PC-9 (cell line): ENCODE results near the gene KRT31. TPM values are rescaled to one million over a fixed set of nuclear protein-coding genes. Genes with fewer than 3 reads are reported as not detected.

ENCODE experiments used
- BruUV-seq: library from RNA; stranded (reverse); fragments of 400-500 nt; replicated peaks from 2 replicates; lab custom pipeline; 2021; lab: Mats Ljungman, UMichigan
- CTCF ChIA-PET: fragments of 300-600 bp; sonication (Branson Sonifier 250); formaldehyde crosslinking; loops from one replicate; lab custom pipeline; 2022; ENCODE audit warnings: antibody characterized with exemption; lab: Charles Lee
- POLR2A ChIA-PET: fragments of 300-600 bp; sonication (Branson Sonifier 250); formaldehyde crosslinking; loops from one replicate; lab custom pipeline; 2022; ENCODE audit warnings: antibody characterized with exemption; ENCODE audit not compliant: unreplicated experiment; lab: Charles Lee
- DNase-seq, 2 experiments: peaks; one replicate each; pipeline versions ENCODE4 v3.0.0 to v3.0.0-alpha.2; 2015 to 2022; ENCODE audit warnings: mixed read lengths in 1 of 2
- H2AFZ ChIP-seq: fragments of 200-600 bp; sonication (generic); 2 replicates; pipeline ENCODE4 v1.8.1; 2017; ENCODE audit warnings: antibody characterized with exemption
- H3F3A ChIP-seq: fragments of 200-600 bp; sonication (generic); 2 replicates; pipeline ENCODE4 v1.8.1; 2017; ENCODE audit warnings: antibody characterized with exemption, mild to moderate bottlenecking, low read depth; ENCODE audit not compliant: insufficient read depth
- H3K27ac ChIP-seq: fragments of 200-600 bp; sonication (generic); 2 replicates; pipeline ENCODE4 v1.6.1; 2016; ENCODE audit warnings: mixed run types
- H3K27me3 ChIP-seq: fragments of 200-600 bp; sonication (generic); 2 replicates; pipeline ENCODE4 v1.6.1; 2016; ENCODE audit warnings: low read depth, mixed run types; ENCODE audit not compliant: insufficient read depth
- H3K36me3 ChIP-seq: fragments of 200-600 bp; sonication (generic); 2 replicates; pipeline ENCODE4 v1.6.1; 2016; ENCODE audit warnings: low read depth, mixed run types
- H3K4me1 ChIP-seq: fragments of 200-600 bp; sonication (generic); replicated peaks from 2 replicates; pipeline ENCODE4 v1.6.1; 2016; ENCODE audit warnings: mixed run types; ENCODE audit not compliant: insufficient read depth
- H3K4me2 ChIP-seq: fragments of 200-600 bp; sonication (generic); 2 replicates; pipeline ENCODE4 v1.6.1; 2017; ENCODE audit warnings: mixed run types
- H3K4me3 ChIP-seq: fragments of 200-600 bp; sonication (generic); 2 replicates; pipeline ENCODE4 v1.6.1; 2016; ENCODE audit warnings: mixed run types
- H3K79me2 ChIP-seq: fragments of 200-600 bp; sonication (generic); 2 replicates; pipeline ENCODE4 v1.6.1; 2017; ENCODE audit warnings: low read depth, mixed run types
- H3K9me2 ChIP-seq: fragments of 200-600 bp; sonication (generic); 2 replicates; pipeline ENCODE4 v1.8.1; 2017; ENCODE audit warnings: mild to moderate bottlenecking; ENCODE audit not compliant: insufficient read depth
- H3K9me3 ChIP-seq: fragments of 200-600 bp; sonication (generic); 2 replicates; pipeline ENCODE4 v1.8.1; 2016; ENCODE audit warnings: low read depth; ENCODE audit not compliant: insufficient read depth
- H4K20me1 ChIP-seq: fragments of 200-600 bp; sonication (generic); 2 replicates; pipeline ENCODE4 v1.8.1; 2017; ENCODE audit not compliant: insufficient read depth
- CTCF ChIP-seq: fragments of 200-600 bp; sonication (generic); conservative IDR thresholded peaks from 2 replicates; pipeline ENCODE4 v1.6.1; 2017; ENCODE audit warnings: mixed run types, antibody characterized with exemption, mild to moderate bottlenecking, moderate library complexity
- EZH2 ChIP-seq: fragments of 200-600 bp; sonication (generic); IDR thresholded peaks from 2 replicates; pipeline ENCODE4 v1.8.0; 2017; ENCODE audit warnings: antibody characterized with exemption, low read depth
- intact Hi-C: fragments of 100-400 bp; cut with micrococcal nuclease; formaldehyde crosslinking; loops from one replicate; pipeline ENCODE4 v1.10.0; 2022; ENCODE audit not compliant: unreplicated experiment
- total RNA-seq: library from RNA; stranded (reverse); gene quantifications from 2 replicates; pipeline ENCODE4 v1.2.3, GENCODE V29; 2021

KRT31 gene
- total RNA-seq, 1 experiment from 2014 or later: not detected

GRCh38 chr17:41413982-41414381 is 16.6 kb upstream of the KRT31 start:
- TF ChIP-seq EZH2: no peak
- TF ChIP-seq CTCF: no peak
- no peak overlapping the region for H2AFZ ChIP-seq
- intact Hi-C loops: no loop called here
- BruUV-seq: no TSS peak
- H3F3A ChIP-seq: peaks cover 33% of the 10 kb centered on the region
- H3K36me3 ChIP-seq: no peaks in the 10 kb centered on the region
- CTCF ChIA-PET: no interaction called here
- no peaks in the 10 kb centered on the region for H3K9me2 ChIP-seq
- no peak overlapping the region for H3K4me3 ChIP-seq
- no peaks in the 10 kb centered on the region for H3K9me3 ChIP-seq
- no peaks in the 10 kb centered on the region for H3K79me2 ChIP-seq
- H3K4me2 ChIP-seq: no peak overlapping the region
- H3K4me1 ChIP-seq: peaks cover 48% of the 10 kb centered on the region
- DNase-seq: no peak
- POLR2A ChIA-PET: no interaction called here
- no peaks in the 10 kb centered on the region for H3K27me3 ChIP-seq
- H3K27ac ChIP-seq: no peak overlapping the region
- no peaks in the 10 kb centered on the region for H4K20me1 ChIP-seq

DNA sequence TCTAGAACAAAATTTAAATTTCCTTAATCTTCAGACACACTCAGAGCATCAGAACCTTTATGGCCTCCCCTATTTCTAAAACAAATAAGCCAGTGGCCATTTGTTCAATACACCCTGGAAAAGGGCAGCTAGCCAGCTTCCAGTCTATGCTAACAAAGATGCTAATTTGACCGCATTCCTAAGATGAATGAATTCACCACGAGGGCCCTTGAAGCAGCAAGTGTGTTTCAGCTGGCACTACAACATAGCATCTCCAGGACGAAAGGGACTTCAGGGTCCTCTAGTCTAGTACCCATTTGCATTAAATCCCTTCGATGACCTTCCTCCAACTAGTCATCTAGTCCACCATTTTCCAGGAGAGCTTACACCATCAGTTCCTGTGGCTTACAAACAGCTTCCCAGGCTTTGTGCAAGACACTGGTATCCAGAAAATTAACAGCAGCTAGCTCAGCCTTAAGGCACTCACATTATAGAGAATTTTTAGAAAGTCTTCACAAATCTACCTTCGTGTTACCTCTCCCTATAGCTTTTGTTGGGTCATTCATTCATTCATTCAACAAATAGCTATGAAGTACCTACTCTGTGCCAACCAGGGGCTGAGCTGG is 16.0 kb upstream of the KRT31 start:
- Histone ChIP-seq H3F3A (peaks cover 28% of the 10 kb centered on the region), H3K9me3 (no peaks in the 10 kb centered on the region), H3K4me2 (no peak overlapping the region), H3K9me2 (no peaks in the 10 kb centered on the region), H3K79me2 (no peaks in the 10 kb centered on the region), H3K4me1 (peaks cover 42% of the 10 kb centered on the region), H4K20me1 (no peaks in the 10 kb centered on the region), H3K36me3 (no peaks in the 10 kb centered on the region), H3K27me3 (no peaks in the 10 kb centered on the region), H3K27ac (no peak overlapping the region), H2AFZ (no peak overlapping the region), H3K4me3 (no peak overlapping the region)
- intact Hi-C loops: no loop called here
- ChIA-PET POLR2A (no interaction called here), CTCF (no interaction called here)
- TF ChIP-seq EZH2 (no peak), CTCF (no peak)
- no peak for DNase-seq
- BruUV-seq: no TSS peak

DNA sequence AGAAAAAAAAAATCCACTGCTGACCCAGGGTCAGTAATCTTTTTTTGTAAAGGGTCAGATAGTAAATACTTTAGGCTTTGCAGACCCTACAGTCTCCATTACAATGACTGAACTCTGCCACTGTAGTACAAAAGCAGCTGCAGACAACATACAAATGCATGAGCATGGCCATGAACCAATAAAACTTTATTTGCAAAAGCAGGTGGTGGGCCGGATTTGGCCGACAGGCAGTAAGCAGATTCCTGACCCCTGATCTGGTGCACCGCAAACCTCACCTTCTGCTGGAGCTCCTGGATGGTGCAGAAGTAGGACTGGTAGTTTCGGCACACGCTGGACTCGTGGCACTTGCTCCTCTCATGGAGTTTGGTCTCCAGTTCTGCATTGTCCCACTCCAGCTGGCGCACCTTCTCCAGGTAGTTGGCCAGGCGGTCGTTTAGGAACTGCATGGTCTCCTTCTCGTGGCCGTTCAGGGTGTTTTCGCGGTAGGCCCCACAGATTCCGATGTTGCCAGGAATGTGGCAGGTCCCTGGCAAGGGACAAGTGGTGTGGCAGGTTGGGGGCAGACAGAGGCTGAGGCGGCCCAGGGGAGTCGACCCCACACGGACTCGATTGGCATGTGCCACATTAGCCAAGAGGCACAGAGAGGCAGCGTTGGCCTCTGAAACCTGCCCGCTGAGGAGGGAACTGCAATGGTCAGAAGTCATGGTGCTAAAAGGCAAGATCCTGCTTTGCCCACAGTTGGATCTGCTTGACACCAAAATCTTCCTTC is 13.8 kb upstream of the KRT31 start:
- no peak overlapping the region for H3K27ac ChIP-seq
- no peak for DNase-seq
- peaks cover 26% of the 10 kb centered on the region for H3K4me1 ChIP-seq
- no peaks in the 10 kb centered on the region for H3K36me3 ChIP-seq
- no peaks in the 10 kb centered on the region for H3K9me2 ChIP-seq
- no peak overlapping the region for H3K4me2 ChIP-seq
- no peaks in the 10 kb centered on the region for H3K79me2 ChIP-seq
- peaks cover 9% of the 10 kb centered on the region; the same call in 1 of the 2 replicates for H3F3A ChIP-seq
- CTCF ChIA-PET: no interaction called here
- H3K27me3 ChIP-seq: no peaks in the 10 kb centered on the region
- no peaks in the 10 kb centered on the region for H3K9me3 ChIP-seq
- no peak overlapping the region for H2AFZ ChIP-seq
- POLR2A ChIA-PET: no interaction called here
- BruUV-seq: no TSS peak
- no peak overlapping the region for H3K4me3 ChIP-seq
- TF ChIP-seq EZH2 (no peak), CTCF (no peak)
- no peaks in the 10 kb centered on the region for H4K20me1 ChIP-seq
- intact Hi-C loops: no loop called here
